Skeletal muscle cell (primary cell): ENCODE results near the gene PLEKHA8.
"Not testable (repeated sequence)": the region's sequence is repeated elsewhere in the genome, so short reads cannot be mapped to it uniquely, and the experiment has no call there.

Source experiments
- DNase-seq: peaks from one replicate; pipeline ENCODE4 v3.0.0-alpha.2; 2010; ENCODE audit warnings: low read depth
- H3K4me3 ChIP-seq: 2 replicates; pipeline ENCODE4 v1.5.1; 2011; ENCODE audit warnings: low read depth, mild to moderate bottlenecking, control low read depth, low read length, moderate library complexity

Gene PLEKHA8

GRCh38 chr7:30053068-30053467, 24.9 kb downstream of the PLEKHA8 start:
- H3K4me3 ChIP-seq, result no peak overlapping the region
- no peak for DNase-seq

- no peak for DNase-seq
- no peak overlapping the region for H3K4me3 ChIP-seq
Measured at GRCh38 chr7:30057741-30058140, 29.5 kb downstream of the PLEKHA8 start.

GRCh38 chr7:30061786-30062185, 33.6 kb downstream of the PLEKHA8 start:
- H3K4me3 ChIP-seq, DNase-seq: not testable (repeated sequence)

- H3K4me3 ChIP-seq, result no peak overlapping the region
- DNase-seq, result no peak
Measured at GRCh38 chr7:30062587-30062986, 34.4 kb downstream of the PLEKHA8 start.

GRCh38 chr7:30065746-30066145, 37.5 kb downstream of the PLEKHA8 start:
- no peak overlapping the region for H3K4me3 ChIP-seq
- DNase-seq, result no peak

GRCh38 chr7:30066687-30067086, 38.5 kb downstream of the PLEKHA8 start:
- H3K4me3 ChIP-seq, result no peak overlapping the region
- no peak for DNase-seq

- no peak overlapping the region for H3K4me3 ChIP-seq
- peak; percentile 78 for DNase-seq
Measured at GRCh38 chr7:30068117-30068516, 39.9 kb downstream of the PLEKHA8 start.

GRCh38 chr7:30069096-30069867, 41.1 kb downstream of the PLEKHA8 start:
- no peak for DNase-seq
- no peak overlapping the region for H3K4me3 ChIP-seq

GRCh38 chr7:30070052-30070451, 41.8 kb downstream of the PLEKHA8 start:
- no peak for DNase-seq
- no peak overlapping the region for H3K4me3 ChIP-seq

GRCh38 chr7:30072735-30073134, 44.5 kb downstream of the PLEKHA8 start:
- DNase-seq, result no peak
- H3K4me3 ChIP-seq, result no peak overlapping the region

- no peak overlapping the region for H3K4me3 ChIP-seq
- peak; percentile 13 for DNase-seq
Measured at GRCh38 chr7:30074422-30075030, 46.3 kb downstream of the PLEKHA8 start.

- H3K4me3 ChIP-seq, result no peak overlapping the region
- DNase-seq, result no peak
Measured at GRCh38 chr7:30076411-30076810, 48.2 kb downstream of the PLEKHA8 start.

GRCh38 chr7:30078280-30078679, 50.1 kb downstream of the PLEKHA8 start:
- no peak overlapping the region for H3K4me3 ChIP-seq
- no peak for DNase-seq

- DNase-seq, result no peak
- no peak overlapping the region for H3K4me3 ChIP-seq
Measured at GRCh38 chr7:30079880-30080279, 51.7 kb downstream of the PLEKHA8 start.

GRCh38 chr7:30080818-30081217, 52.6 kb downstream of the PLEKHA8 start:
- no peak for DNase-seq
- H3K4me3 ChIP-seq, result no peak overlapping the region

- DNase-seq, result no peak
Measured at GRCh38 chr7:30082686-30083085, 54.5 kb downstream of the PLEKHA8 start.

GRCh38 chr7:30083334-30083733, 55.1 kb downstream of the PLEKHA8 start:
- no peak overlapping the region for H3K4me3 ChIP-seq
- DNase-seq, result no peak

More at GRCh38 chr7:30082686-30083085, 54.5 kb downstream of the PLEKHA8 start:
- no peak overlapping the region for H3K4me3 ChIP-seq

- no peak overlapping the region for H3K4me3 ChIP-seq
- DNase-seq, result no peak
Measured at GRCh38 chr7:30084212-30084611, 56.0 kb downstream of the PLEKHA8 start.

GRCh38 chr7:30086529-30086928, 58.3 kb downstream of the PLEKHA8 start:
- no peak for DNase-seq
- no peak overlapping the region for H3K4me3 ChIP-seq

- no peak for DNase-seq
Measured at GRCh38 chr7:30087371-30087770, 59.2 kb downstream of the PLEKHA8 start.

GRCh38 chr7:30088362-30088761, 60.1 kb downstream of the PLEKHA8 start:
- H3K4me3 ChIP-seq, result no peak overlapping the region
- DNase-seq, result no peak

More at GRCh38 chr7:30087371-30087770, 59.2 kb downstream of the PLEKHA8 start:
- H3K4me3 ChIP-seq, result no peak overlapping the region
